ENCODE data around the gene AURKB.
A peak's percentile ranks its signal among the peaks of the same experiment; 100 is the strongest.

Gene AURKB

GRCh38 chr17:8161289-8162232 lies 48.8 kb downstream of the AURKB start:
- DNase-seq: no peak

- no peak for DNase-seq
These were observed 49.6 kb downstream of the AURKB start for GRCh38 chr17:8160741-8161221.

- DNase-seq: no peak
These were observed 50.2 kb downstream of the AURKB start for GRCh38 chr17:8160224-8160577.

- no peak for DNase-seq
These were observed 50.7 kb downstream of the AURKB start for GRCh38 chr17:8159459-8160223.

- DNase-seq: no peak
These were observed 51.4 kb downstream of the AURKB start for GRCh38 chr17:8159032-8159400.

GRCh38 chr17:8158267-8159031 lies 51.9 kb downstream of the AURKB start:
- DNase-seq: peak in 1 of 2 experiments; percentile 62

GRCh38 chr17:8156246-8156992 lies 54.0 kb downstream of the AURKB start:
- DNase-seq: peak; percentile 91 to 97

GRCh38 chr17:8155996-8156245 lies 54.5 kb downstream of the AURKB start:
- DNase-seq: no peak

- no peak for DNase-seq
These were observed 55.0 kb downstream of the AURKB start for GRCh38 chr17:8155231-8155995.
